DOHH2 (cell line): ENCODE measurements around the gene GLS.

ENCODE experiments used
- H3F3A ChIP-seq: fragments of 200-600 bp; sonication (generic), shearing (Covaris generic); 2 replicates; pipeline ENCODE4 v1.6.0; 2016; ENCODE audit warnings: antibody characterized with exemption, mild to moderate bottlenecking; ENCODE audit not compliant: control insufficient read depth, insufficient read depth
- H3K27ac ChIP-seq: fragments of 200-600 bp; sonication (generic); 2 replicates; pipeline ENCODE4 v1.5.1; 2014; ENCODE audit warnings: low read depth, mild to moderate bottlenecking, low read length, moderate library complexity
- H3K27me3 ChIP-seq: fragments of 200-600 bp; sonication (generic); 2 replicates; pipeline ENCODE4 v1.6.1; 2014; ENCODE audit warnings: mild to moderate bottlenecking, low read length, mixed read lengths; ENCODE audit not compliant: control insufficient read depth
- H3K36me3 ChIP-seq: fragments of 200-600 bp; sonication (generic); 2 replicates; pipeline ENCODE4 v1.6.1; 2014; ENCODE audit warnings: mild to moderate bottlenecking, low read length, moderate library complexity, mixed read lengths; ENCODE audit not compliant: control insufficient read depth
- H3K4me1 ChIP-seq: fragments of 200-600 bp; sonication (generic); 2 replicates; pipeline ENCODE4 v1.6.1; 2014; ENCODE audit warnings: mild to moderate bottlenecking, low read length, mixed read lengths; ENCODE audit not compliant: control insufficient read depth
- H3K4me2 ChIP-seq: fragments of 200-600 bp; sonication (generic); 2 replicates; pipeline ENCODE4 v1.6.0; 2014; ENCODE audit warnings: mild to moderate bottlenecking, low read length, moderate library complexity
- H3K4me3 ChIP-seq: fragments of 200-600 bp; sonication (generic); 2 replicates; pipeline ENCODE4 v1.5.1; 2014; ENCODE audit warnings: mild to moderate bottlenecking, low read length, mixed read lengths
- H3K79me2 ChIP-seq: fragments of 200-600 bp; sonication (generic); 2 replicates; pipeline ENCODE4 v1.6.1; 2014; ENCODE audit warnings: mild to moderate bottlenecking, low read length, mixed read lengths; ENCODE audit not compliant: control insufficient read depth
- H3K9me2 ChIP-seq: fragments of 200-600 bp; sonication (generic); replicated peaks from 2 replicates; pipeline ENCODE4 v1.6.1; 2014; ENCODE audit warnings: mild to moderate bottlenecking, low read length, mixed read lengths; ENCODE audit not compliant: control insufficient read depth
- H3K9me3 ChIP-seq: fragments of 200-600 bp; sonication (generic); 2 replicates; pipeline ENCODE4 v1.6.1; 2014; ENCODE audit warnings: antibody characterized with exemption, low read length, mixed read lengths; ENCODE audit not compliant: control insufficient read depth, insufficient read depth
- H4K20me1 ChIP-seq: fragments of 200-600 bp; sonication (generic); 2 replicates; pipeline ENCODE4 v1.6.0; 2014; ENCODE audit warnings: low read depth, mild to moderate bottlenecking, antibody characterized with exemption, low read length, moderate library complexity; ENCODE audit not compliant: control insufficient read depth, insufficient read depth
- EZH2phosphoT487 ChIP-seq: fragments of 200-600 bp; sonication (generic); IDR thresholded peaks from 2 replicates; pipeline ENCODE4 v1.6.1; 2017; ENCODE audit warnings: borderline replicate concordance, mild to moderate bottlenecking, antibody characterized with exemption, low read length, moderate library complexity, mixed read lengths
- TF ChIP-seq, protein P1 (sequence below): fragments of 200-600 bp; sonication (generic); IDR thresholded peaks from one replicate; pipeline ENCODE4 v1.5.1; 2014; ENCODE audit warnings: antibody characterized with exemption, mild to moderate bottlenecking, low read depth, low read length; ENCODE audit not compliant: poor library complexity, severe bottlenecking

The GLS gene

DNA sequence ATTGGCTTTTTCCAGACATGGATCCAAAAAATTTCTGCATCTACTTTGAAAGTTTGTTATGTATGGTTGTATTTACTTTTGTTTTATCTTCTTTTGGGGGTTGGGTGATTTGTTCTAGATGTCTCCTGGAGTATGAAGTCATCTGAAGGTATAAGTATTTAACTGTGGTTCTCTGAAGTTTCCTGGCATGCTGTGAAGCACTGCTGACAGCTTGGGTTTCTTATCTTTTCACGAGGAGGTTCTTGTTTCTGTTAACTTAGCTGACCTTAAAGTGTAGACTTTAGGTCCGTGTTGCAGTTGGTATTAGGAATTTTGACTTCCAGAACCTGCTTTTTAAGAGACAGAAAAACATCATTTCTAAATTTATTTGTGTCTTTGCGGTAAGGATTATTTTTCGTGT lies 15.9 kb downstream of the GLS start:
- Histone ChIP-seq H3K4me2 (no peak overlapping the region), H3K79me2 (peaks cover 45% of the 10 kb centered on the region), H3K27me3 (no peaks in the 10 kb centered on the region), H3K4me3 (no peak overlapping the region), H4K20me1 (peaks cover 3% of the 10 kb centered on the region; the same call in 1 of the 2 replicates), H3F3A (peaks cover 5% of the 10 kb centered on the region; the same call in 1 of the 2 replicates), H3K9me3 (no peaks in the 10 kb centered on the region), H3K27ac (no peak overlapping the region), H3K4me1 (peaks cover 3% of the 10 kb centered on the region), H3K36me3 (peaks cover 81% of the 10 kb centered on the region), H3K9me2 (no peaks in the 10 kb centered on the region)
- TF ChIP-seq, protein P1, sequence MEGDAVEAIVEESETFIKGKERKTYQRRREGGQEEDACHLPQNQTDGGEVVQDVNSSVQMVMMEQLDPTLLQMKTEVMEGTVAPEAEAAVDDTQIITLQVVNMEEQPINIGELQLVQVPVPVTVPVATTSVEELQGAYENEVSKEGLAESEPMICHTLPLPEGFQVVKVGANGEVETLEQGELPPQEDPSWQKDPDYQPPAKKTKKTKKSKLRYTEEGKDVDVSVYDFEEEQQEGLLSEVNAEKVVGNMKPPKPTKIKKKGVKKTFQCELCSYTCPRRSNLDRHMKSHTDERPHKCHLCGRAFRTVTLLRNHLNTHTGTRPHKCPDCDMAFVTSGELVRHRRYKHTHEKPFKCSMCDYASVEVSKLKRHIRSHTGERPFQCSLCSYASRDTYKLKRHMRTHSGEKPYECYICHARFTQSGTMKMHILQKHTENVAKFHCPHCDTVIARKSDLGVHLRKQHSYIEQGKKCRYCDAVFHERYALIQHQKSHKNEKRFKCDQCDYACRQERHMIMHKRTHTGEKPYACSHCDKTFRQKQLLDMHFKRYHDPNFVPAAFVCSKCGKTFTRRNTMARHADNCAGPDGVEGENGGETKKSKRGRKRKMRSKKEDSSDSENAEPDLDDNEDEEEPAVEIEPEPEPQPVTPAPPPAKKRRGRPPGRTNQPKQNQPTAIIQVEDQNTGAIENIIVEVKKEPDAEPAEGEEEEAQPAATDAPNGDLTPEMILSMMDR: no peak
- TF ChIP-seq EZH2phosphoT487: no peak

DNA sequence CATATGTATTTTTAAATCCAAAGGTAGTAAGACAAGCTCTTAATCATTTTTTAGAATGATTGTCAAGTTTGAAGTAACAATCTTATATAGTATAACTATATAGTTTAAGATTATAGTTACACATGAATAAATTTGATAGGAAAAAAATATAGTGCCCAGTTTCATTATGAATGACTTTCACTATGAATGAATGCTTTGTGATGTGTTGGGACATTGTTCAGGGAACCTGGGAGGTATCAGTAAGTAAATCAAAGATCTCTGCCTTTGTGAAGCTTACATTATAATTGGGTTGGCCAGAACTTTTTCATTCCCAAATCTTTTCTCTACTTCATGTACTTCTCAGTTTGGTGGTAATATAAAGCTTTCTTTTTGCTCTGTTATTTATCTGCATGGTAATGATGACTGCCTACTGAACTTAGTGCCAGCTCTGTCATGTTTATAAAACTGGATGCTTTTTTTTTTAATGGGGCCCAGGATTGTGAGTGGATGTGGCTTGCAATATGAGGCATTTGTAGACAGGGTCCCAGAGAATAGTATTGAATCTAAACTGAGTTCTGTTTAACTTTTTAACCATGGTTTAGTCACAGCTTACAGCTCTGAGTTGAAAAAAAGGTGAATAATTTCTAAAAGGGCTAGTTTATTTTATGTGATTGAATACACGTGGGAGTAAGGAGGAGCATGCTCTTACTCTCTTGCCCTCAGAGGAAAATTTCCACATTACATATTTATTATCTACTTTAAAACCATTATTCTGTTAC lies 23.3 kb downstream of the GLS start:
- TF ChIP-seq EZH2phosphoT487: no peak
- TF ChIP-seq, protein P1: no peak
- Histone ChIP-seq H3K36me3 (peaks cover 80% of the 10 kb centered on the region), H3K27ac (no peak overlapping the region), H3K4me3 (no peak overlapping the region), H3K9me2 (no peaks in the 10 kb centered on the region), H4K20me1 (no peaks in the 10 kb centered on the region), H3F3A (peaks cover 12% of the 10 kb centered on the region; the same call in 1 of the 2 replicates), H3K79me2 (0 out of 2 replicates have a peak, but pooled peaks cover 3% of the 10 kb centered on the region), H3K9me3 (no peaks in the 10 kb centered on the region), H3K27me3 (no peaks in the 10 kb centered on the region), H3K4me2 (no peak overlapping the region), H3K4me1 (no peaks in the 10 kb centered on the region)

- H3K79me2 ChIP-seq: 0 out of 2 replicates have a peak, but pooled peaks cover 3% of the 10 kb centered on the region
- H3K9me3 ChIP-seq: no peaks in the 10 kb centered on the region
- H3K9me2 ChIP-seq: no peaks in the 10 kb centered on the region
- H3K27me3 ChIP-seq: no peaks in the 10 kb centered on the region
- H3K4me2 ChIP-seq: no peak overlapping the region
- peaks cover 78% of the 10 kb centered on the region for H3K36me3 ChIP-seq
- peaks cover 12% of the 10 kb centered on the region; the same call in 1 of the 2 replicates for H3F3A ChIP-seq
- TF ChIP-seq, protein P1: no peak
- TF ChIP-seq EZH2phosphoT487: no peak
- no peaks in the 10 kb centered on the region for H4K20me1 ChIP-seq
- H3K4me1 ChIP-seq: no peaks in the 10 kb centered on the region
- no peak overlapping the region for H3K4me3 ChIP-seq
- no peak overlapping the region for H3K27ac ChIP-seq
Observed at GRCh38 chr2:190904640-190905261, 24.1 kb downstream of the GLS start.
